Endothelial cell of umbilical vein (primary cell): ENCODE measurements around the gene SNX24.

Experiments used
- CTCF ChIP-seq, 2 donors: IDR thresholded peaks; 1 replicate in 1 of 2; 2 replicates in 1 of 2; pipeline ENCODE4 v1.5.1; 2011; ENCODE audit warnings: low read length in 2 of 2, mild to moderate bottlenecking in 2 of 2, moderate library complexity in 2 of 2, control low read depth in 1 of 2, inconsistent platforms in 1 of 2, low read depth in 1 of 2; ENCODE audit not compliant: insufficient read depth in 1 of 2; ENCODE audit errors: extremely low read depth in 1 of 2
- EZH2 ChIP-seq: IDR thresholded peaks from 2 replicates; pipeline ENCODE4 v1.6.1; 2012; ENCODE audit warnings: borderline replicate concordance, low read depth, mild to moderate bottlenecking, moderate library complexity, low read length, inconsistent platforms; ENCODE audit not compliant: severe bottlenecking
- FOS ChIP-seq: IDR thresholded peaks from 2 replicates; pipeline ENCODE4 v1.6.1; 2011; ENCODE audit warnings: mild to moderate bottlenecking, low read length, moderate library complexity, borderline replicate concordance; ENCODE audit not compliant: insufficient read depth
- GATA2 ChIP-seq: IDR thresholded peaks from 2 replicates; pipeline ENCODE4 v1.7.0; 2011; ENCODE audit warnings: low read depth, mild to moderate bottlenecking, moderate library complexity, mixed read lengths, low read length; ENCODE audit not compliant: insufficient read length, insufficient read depth
- JUN ChIP-seq: IDR thresholded peaks from 2 replicates; pipeline ENCODE4 v1.6.1; 2011; ENCODE audit warnings: borderline replicate concordance, low read depth; ENCODE audit not compliant: insufficient read length, insufficient read depth
- MAX ChIP-seq: IDR thresholded peaks from 2 replicates; pipeline ENCODE4 v1.6.1; 2011; ENCODE audit not compliant: insufficient read depth, insufficient read length
- POLR2A ChIP-seq: IDR thresholded peaks from 2 replicates; pipeline ENCODE4 v1.6.1; 2012; ENCODE audit warnings: low read depth, mild to moderate bottlenecking, control low read depth, low read length
- POLR2AphosphoS5 ChIP-seq: IDR thresholded peaks from 2 replicates; pipeline ENCODE4 v1.6.1; 2012; ENCODE audit warnings: low read depth, mild to moderate bottlenecking, control low read depth, low read length, moderate library complexity; ENCODE audit not compliant: insufficient read depth

GRCh38 chr5:122919969-122920368, 74.6 kb downstream of the SNX24 start:
- TF ChIP-seq CTCF (IDR thresholded peaks at IDR 0.05; ENCODE audit: extremely low read depth in 1 of 2, insufficient read depth in 1 of 2, low read depth in 1 of 2, low read length in 2 of 2) (no peak), POLR2A (no peak), EZH2 (no peak), MAX (no peak), POLR2AphosphoS5 (no peak), JUN (no peak), GATA2 (no peak), FOS (no peak)
